Adrenal gland (tissue), 12 donors: ENCODE data around the gene PNPLA7. TPM values are rescaled to one million over a fixed set of nuclear protein-coding genes. Genes with fewer than 3 reads are reported as not detected.

Experiments
- DNase-seq, 7 donors: peaks; one replicate each; pipeline ENCODE4 v3.0.0-alpha.2; 2019 to 2020
- H3K27ac ChIP-seq, 5 donors: fragments of 200-600 bp; sonication (generic) in 4 of 5; 1 replicate in 3 of 5; 2 replicates in 2 of 5; pipeline versions ENCODE4 v1.5.1 to v1.8.0; 2016 to 2020; ENCODE audit warnings: mild to moderate bottlenecking in 1 of 5
- H3K27me3 ChIP-seq: fragments of 200-600 bp; 2 replicates; pipeline ENCODE4 v1.8.0; 2021
- H3K36me3 ChIP-seq, 2 donors: fragments of 200-600 bp; replicated peaks in 1 of 2; 1 replicate in 1 of 2; 2 replicates in 1 of 2; pipeline versions ENCODE4 v1.5.1 to v1.8.0; 2018 to 2022
- H3K4me1 ChIP-seq, 2 donors: fragments of 200-600 bp; replicated peaks in 1 of 2; 1 replicate in 1 of 2; 2 replicates in 1 of 2; pipeline versions ENCODE4 v1.5.1 to v1.8.0; 2018 to 2021
- H3K4me3 ChIP-seq, 4 donors: fragments of 200-600 bp; sonication (generic) in 3 of 4; one replicate each; pipeline ENCODE4 v1.5.1; 2016 to 2018
- H3K9me3 ChIP-seq, 3 donors: fragments of 200-600 bp; sonication (generic) in 1 of 3; replicated peaks in 1 of 3; 1 replicate in 2 of 3; 2 replicates in 1 of 3; pipeline versions ENCODE4 v1.5.1 to v1.8.0; 2016 to 2021
- POLR2A ChIP-seq, 2 donors: fragments of 450-650 bp; IDR thresholded peaks; one replicate each; pipeline ENCODE4 v1.6.1; 2017; ENCODE audit warnings: antibody characterized with exemption in 2 of 2, mild to moderate bottlenecking in 2 of 2, moderate library complexity in 1 of 2
- WGBS, 4 donors: extraction: QIAGEN DNeasy Blood & Tissue Kit in 2 of 4; methylation state at CpG; one replicate each; pipeline versions ENCODE4 v1.1.5 to v1.1.7; 2013 to 2017; 5-methylcytosine and 5-hydroxymethylcytosine counted together
- intact Hi-C, 2 donors: fragments of 100-400 bp; cut with DNase I; formaldehyde crosslinking; loops; one replicate each; pipeline versions ENCODE4 v1.14.1 to v1.15.0; 2022 to 2023
- polyA plus RNA-seq, 3 donors: library from polyadenylated mRNA; stranded (reverse); fragments of 200-250 nt in 2 of 3; fragments of 350-450 nt in 1 of 3; fragmentation: Illumina TruSeq in 1 of 3; extraction: RNeasy Lipid Tissue Mini Kit (QIAGEN cat#74804) in 1 of 3; gene quantifications; one replicate each; pipeline ENCODE4 v1.2.3, GENCODE V29; 2013 to 2014
- total RNA-seq, 9 donors: library from RNA; depleted of rRNA in 4 of 9; stranded (reverse); fragments of >200 nt in 4 of 9; fragments of 120-200 nt in 1 of 9; fragmentation: NEBNext Ultra II Directional in 1 of 9; extraction: Animal tissue kit (Norgen Biotek cat#: 25700) in 1 of 9; gene quantifications; one replicate each; pipeline versions ENCODE4 v1.1.0 to v1.2.4, GENCODE V29; 2013 to 2023
- TF ChIP-seq, protein P1 (sequence below), 6 experiments: fragments of 450-650 bp in 4 of 6; fragments of 200-600 bp in 2 of 6; sonication (generic) in 1 of 6; IDR thresholded peaks; 1 replicate in 5 of 6; 2 replicates in 1 of 6; pipeline versions ENCODE4 v1.5.1 to v1.8.0; 2016 to 2021; ENCODE audit warnings: antibody characterized with exemption in 6 of 6, mild to moderate bottlenecking in 2 of 6, moderate library complexity in 1 of 6
- donor health status: healthy with polysubstance abuse.
- donor health status: Bipolar disorder and iron deficiency.
- donor health status: DM: yes; HTN: yes; CAD: no.
- donor health status: DM: no; HTN: no; CAD: no.
- donor health status: DM: no; HTN: no; CAD: no.
- donor health status: DM: yes; HTN: yes; CAD: no.

The PNPLA7 gene
- total and polyA plus RNA-seq, 12 donors, result 0.44 to 64.1 (median 10.8) TPM

- Histone ChIP-seq H3K9me3 (no peaks in the 10 kb centered on the region), H3K36me3 (peaks cover 0 to 3% of the 10 kb centered on the region in 2 donors), H3K27me3 (no peaks in the 10 kb centered on the region), H3K4me1 (peaks cover 7 to 16% of the 10 kb centered on the region in 2 donors), H3K27ac (no peak overlapping the region), H3K4me3 (no peak overlapping the region)
- intact Hi-C loops, result no loop called here
- TF ChIP-seq POLR2A (IDR thresholded peaks at IDR 0.05), result no peak
- TF ChIP-seq, protein P1, sequence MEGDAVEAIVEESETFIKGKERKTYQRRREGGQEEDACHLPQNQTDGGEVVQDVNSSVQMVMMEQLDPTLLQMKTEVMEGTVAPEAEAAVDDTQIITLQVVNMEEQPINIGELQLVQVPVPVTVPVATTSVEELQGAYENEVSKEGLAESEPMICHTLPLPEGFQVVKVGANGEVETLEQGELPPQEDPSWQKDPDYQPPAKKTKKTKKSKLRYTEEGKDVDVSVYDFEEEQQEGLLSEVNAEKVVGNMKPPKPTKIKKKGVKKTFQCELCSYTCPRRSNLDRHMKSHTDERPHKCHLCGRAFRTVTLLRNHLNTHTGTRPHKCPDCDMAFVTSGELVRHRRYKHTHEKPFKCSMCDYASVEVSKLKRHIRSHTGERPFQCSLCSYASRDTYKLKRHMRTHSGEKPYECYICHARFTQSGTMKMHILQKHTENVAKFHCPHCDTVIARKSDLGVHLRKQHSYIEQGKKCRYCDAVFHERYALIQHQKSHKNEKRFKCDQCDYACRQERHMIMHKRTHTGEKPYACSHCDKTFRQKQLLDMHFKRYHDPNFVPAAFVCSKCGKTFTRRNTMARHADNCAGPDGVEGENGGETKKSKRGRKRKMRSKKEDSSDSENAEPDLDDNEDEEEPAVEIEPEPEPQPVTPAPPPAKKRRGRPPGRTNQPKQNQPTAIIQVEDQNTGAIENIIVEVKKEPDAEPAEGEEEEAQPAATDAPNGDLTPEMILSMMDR (IDR thresholded peaks at IDR 0.05), result no peak
- 63 to 90% (median 83%) methylated on average over 3 to 7 of the region's 7 CpGs for WGBS, 4 donors
- no peak for DNase-seq
Measured at GRCh38 chr9:137592767-137593166, 42.6 kb upstream of the PNPLA7 start.

GRCh38 chr9:137590469-137591383 is 40.5 kb upstream of the PNPLA7 start, which contains the start of gene ZMYND19:
Gene ZMYND19, minus strand, starts transcription at chr9:137590512. Its CDS starts 249 bp downstream, at chr9:137590263.
- Histone ChIP-seq H3K36me3 (peaks cover 0 to 20% of the 10 kb centered on the region in 2 donors), H3K27me3 (no peaks in the 10 kb centered on the region), H3K4me1 (peaks cover 7 to 16% of the 10 kb centered on the region in 2 donors), H3K9me3 (no peaks in the 10 kb centered on the region), H3K4me3 (peak within 1 kb of the TSS; percentile 42 to 93 (median 66)), H3K27ac (peak within 1 kb of the TSS in 3 of 5 donors; percentile 15 to 83 (median 47))
- TF ChIP-seq, protein P1 (IDR thresholded peaks at IDR 0.05), result no peak
- TF ChIP-seq POLR2A (IDR thresholded peaks at IDR 0.05), result peak in 1 of 2 donors; percentile 43
- peak; percentile 88 to 93 (median 90) for DNase-seq
- WGBS, 4 donors, result 1 to 7% (median 2%) methylated on average over 9 to 111 of the region's 113 CpGs
- intact Hi-C loops, result no loop called here

DNA sequence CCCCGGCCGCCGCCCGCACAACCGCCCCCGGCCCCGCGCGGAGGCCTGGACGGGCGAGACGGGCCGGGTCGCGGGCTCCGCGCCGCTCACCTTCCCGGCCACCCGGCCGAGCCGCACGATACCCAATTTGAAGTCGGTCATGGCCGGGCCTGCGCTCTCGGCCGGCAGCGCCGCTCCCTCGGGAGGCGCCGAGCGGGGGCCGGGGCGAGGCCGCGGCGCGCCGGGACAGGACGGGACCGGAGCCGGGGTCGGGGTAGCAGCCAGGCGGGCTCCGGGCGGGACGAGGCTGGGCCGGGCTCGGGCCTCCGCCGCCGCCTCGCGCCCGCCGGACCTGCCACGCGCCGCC is 39.9 kb upstream of the PNPLA7 start:
- Histone ChIP-seq H3K9me3 (no peaks in the 10 kb centered on the region), H3K27me3 (no peaks in the 10 kb centered on the region), H3K4me1 (peaks cover 7 to 16% of the 10 kb centered on the region in 2 donors), H3K4me3 (peak overlapping the region in 2 of 4 donors; percentile 18 to 85), H3K36me3 (peaks cover 0 to 23% of the 10 kb centered on the region in 2 donors), H3K27ac (peak overlapping the region in 1 of 5 donors; percentile 83)
- WGBS, 4 donors, result 0 to 1% methylated on average over 39 to 60 of the region's 61 CpGs; no CpG with 5 or more reads in 2 of the 4 donors
- TF ChIP-seq, protein P1 (IDR thresholded peaks at IDR 0.05), result no peak
- TF ChIP-seq POLR2A (IDR thresholded peaks at IDR 0.05), result no peak
- no peak for DNase-seq
- intact Hi-C loops, result no loop called here

- peak overlapping the region in 3 of 4 donors; percentile 18 to 85 (median 40) for H3K4me3 ChIP-seq
- TF ChIP-seq, protein P1 (IDR thresholded peaks at IDR 0.05), result no peak
- TF ChIP-seq POLR2A (IDR thresholded peaks at IDR 0.05), result no peak
- 8 to 100% (median 28%) methylated on average over 3 to 58 of the region's 58 CpGs for WGBS, 4 donors
- no peaks in the 10 kb centered on the region for H3K27me3 ChIP-seq
- no peaks in the 10 kb centered on the region for H3K9me3 ChIP-seq
- H3K36me3 ChIP-seq, result peaks cover 0 to 25% of the 10 kb centered on the region in 2 donors
- peak overlapping the region in 1 of 5 donors; percentile 83 for H3K27ac ChIP-seq
- intact Hi-C loops, result no loop called here
- peaks cover 7 to 16% of the 10 kb centered on the region in 2 donors for H3K4me1 ChIP-seq
- DNase-seq, result peak in 1 of 7 donors; percentile 49
Measured at GRCh38 chr9:137589441-137590122, 39.4 kb upstream of the PNPLA7 start.
